WTC11 (cell line): ENCODE measurements around the gene PLPPR4.
A peak's percentile ranks its signal among the peaks of the same experiment; 100 is the strongest.

Experiments used
- ATF6 ChIP-seq: sonication (generic); formaldehyde crosslinking; IDR thresholded peaks from 2 replicates; pipeline ENCODE4 v1.8.1; 2023; ENCODE audit warnings: mild to moderate bottlenecking, missing genetic modification reagents
- CTCF ChIP-seq: fragments of 200-600 bp; IDR thresholded peaks from 2 replicates; pipeline ENCODE4 v1.8.0; 2022; ENCODE audit warnings: antibody characterized with exemption
- IRF1 ChIP-seq: sonication (generic); formaldehyde crosslinking; IDR thresholded peaks from 2 replicates; pipeline ENCODE4 v1.8.0; 2023; ENCODE audit warnings: missing genetic modification reagents
- MAX ChIP-seq: sonication (generic); formaldehyde crosslinking; IDR thresholded peaks from 2 replicates; pipeline ENCODE4 v1.8.0; 2022; ENCODE audit warnings: mild to moderate bottlenecking, missing genetic modification reagents
- ZBTB43 ChIP-seq: sonication (generic); formaldehyde crosslinking; IDR thresholded peaks from 2 replicates; pipeline ENCODE4 v1.8.1; 2023; ENCODE audit warnings: mild to moderate bottlenecking, missing genetic modification reagents
- ZNF263 ChIP-seq: sonication (generic); formaldehyde crosslinking; IDR thresholded peaks from 2 replicates; pipeline ENCODE4 v1.8.1; 2022; ENCODE audit warnings: low read depth, mild to moderate bottlenecking, moderate library complexity, missing genetic modification reagents

- TF ChIP-seq IRF1 (CRISPR knock-in tag), result no peak
- TF ChIP-seq ZBTB43 (CRISPR knock-in tag), result no peak
- 0 out of 2 replicates have a peak, but pooled peaks have one; percentile 22 for TF ChIP-seq CTCF
- no peak for TF ChIP-seq ATF6
- no peak for TF ChIP-seq ZNF263
- TF ChIP-seq MAX (CRISPR knock-in tag), result no peak
Measured at GRCh38 chr1:99326215-99326949, 62.1 kb downstream of the PLPPR4 start.
